OCI-M2 (cell line): ENCODE data around the gene ECI2.
"Not testable (repeated sequence)": the region's sequence is repeated elsewhere in the genome, so short reads cannot be mapped to it uniquely, and the experiment has no call there.

Experiments
- DNase-seq: peaks from one replicate; lab custom pipeline; 2025; ENCODE audit not compliant: unreplicated experiment; lab: John Stamatoyannopoulos, UW

Gene ECI2

DNA sequence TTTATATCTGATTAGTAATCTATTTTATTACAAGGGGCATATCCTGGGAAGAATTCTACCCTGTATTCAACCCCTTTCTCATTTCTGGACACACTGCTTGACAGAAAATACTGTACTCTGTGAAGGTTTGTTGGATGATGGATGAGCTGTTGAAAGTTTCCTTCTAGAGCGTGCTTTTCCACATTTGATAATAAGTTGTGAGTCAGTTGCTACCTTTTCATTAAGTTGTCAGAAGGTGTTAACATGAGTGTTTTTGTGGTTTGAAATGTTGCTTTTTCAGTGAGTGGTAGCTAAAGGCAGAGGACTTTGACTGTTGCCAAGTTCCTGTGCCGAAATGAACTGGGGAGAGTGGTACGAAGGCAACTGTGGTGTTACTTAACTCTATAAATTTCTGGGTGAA lies 3.9 kb upstream of the ECI2 start:
- DNase-seq: no peak

DNA sequence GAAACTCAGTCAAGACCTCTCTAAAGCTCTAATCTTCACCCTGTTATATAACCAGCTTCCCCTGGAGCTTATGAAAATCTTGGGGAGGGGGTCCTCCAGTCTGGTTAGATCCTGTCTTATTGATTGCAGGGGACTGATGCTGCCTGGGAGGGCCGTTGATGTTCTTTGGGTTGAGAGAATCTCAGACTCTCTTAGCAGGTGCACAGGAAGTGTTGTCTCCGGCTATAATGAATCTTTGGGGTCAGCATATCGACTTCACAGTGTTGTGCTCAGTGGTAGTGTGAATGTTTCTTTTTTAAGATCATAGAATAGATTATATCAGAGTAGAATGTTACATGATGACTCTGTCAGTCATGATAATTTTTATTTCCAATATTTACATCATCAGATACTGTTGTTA lies 2.8 kb upstream of the ECI2 start:
- no peak for DNase-seq

DNA sequence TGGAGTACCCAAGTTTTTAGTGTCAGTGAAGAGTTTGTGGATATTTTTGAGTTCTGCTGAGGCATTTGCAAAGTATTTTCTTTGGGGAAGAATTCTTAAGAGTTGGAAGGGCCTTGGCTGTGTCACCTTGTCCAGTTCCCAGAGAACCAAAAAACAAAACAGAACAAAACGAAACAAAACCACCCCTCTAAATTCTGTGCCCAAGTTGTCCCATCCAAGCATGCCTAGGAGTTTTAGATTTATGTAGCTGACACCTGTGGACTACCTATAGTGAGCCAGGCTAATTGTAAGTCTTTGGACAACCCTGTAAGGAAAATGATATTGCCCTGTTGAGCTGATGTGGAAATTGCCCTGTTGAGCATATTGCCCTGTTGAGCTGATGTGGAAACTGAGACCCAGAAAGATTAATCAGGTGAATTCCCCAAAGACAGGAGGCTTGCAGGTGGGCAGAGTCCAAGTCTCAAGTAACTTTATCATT lies 1.0 kb upstream of the ECI2 start:
- no peak for DNase-seq

DNA sequence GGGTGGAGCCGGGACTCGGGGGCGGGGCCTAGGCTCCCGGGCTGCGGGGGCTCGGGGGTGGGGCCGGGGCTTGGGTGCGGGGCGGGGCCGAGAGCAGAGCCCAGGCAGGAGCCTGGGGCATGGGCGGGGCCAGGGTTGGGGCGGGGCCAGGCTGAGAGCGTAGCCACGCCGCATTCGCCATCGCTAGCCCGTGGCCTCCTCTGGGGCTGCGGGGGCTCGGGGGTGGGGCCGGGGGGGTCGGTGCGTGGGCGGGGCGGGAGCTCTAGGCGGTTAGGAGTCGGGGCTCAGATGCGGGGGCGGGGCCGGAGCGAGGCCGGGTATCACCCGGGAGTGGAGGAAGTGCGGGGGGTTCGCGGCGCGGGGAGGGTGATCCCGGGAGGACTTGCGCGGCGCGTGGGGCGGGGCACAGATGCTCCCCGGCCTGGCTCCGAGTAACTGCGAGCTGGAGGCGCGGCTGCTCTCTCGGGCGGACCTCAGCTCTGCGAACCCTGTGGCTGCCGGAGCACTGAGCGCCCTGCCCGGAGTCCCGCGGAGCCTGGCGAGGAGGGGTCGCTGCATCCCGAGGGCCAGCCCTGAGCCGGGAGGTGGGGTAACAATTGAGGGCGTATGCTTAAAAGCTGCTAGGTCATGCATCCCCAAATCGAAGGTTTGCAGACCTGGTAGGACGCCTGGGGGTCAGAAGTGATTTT lies 434 bp upstream of the ECI2 start:
- DNase-seq: peak; percentile 90

DNA sequence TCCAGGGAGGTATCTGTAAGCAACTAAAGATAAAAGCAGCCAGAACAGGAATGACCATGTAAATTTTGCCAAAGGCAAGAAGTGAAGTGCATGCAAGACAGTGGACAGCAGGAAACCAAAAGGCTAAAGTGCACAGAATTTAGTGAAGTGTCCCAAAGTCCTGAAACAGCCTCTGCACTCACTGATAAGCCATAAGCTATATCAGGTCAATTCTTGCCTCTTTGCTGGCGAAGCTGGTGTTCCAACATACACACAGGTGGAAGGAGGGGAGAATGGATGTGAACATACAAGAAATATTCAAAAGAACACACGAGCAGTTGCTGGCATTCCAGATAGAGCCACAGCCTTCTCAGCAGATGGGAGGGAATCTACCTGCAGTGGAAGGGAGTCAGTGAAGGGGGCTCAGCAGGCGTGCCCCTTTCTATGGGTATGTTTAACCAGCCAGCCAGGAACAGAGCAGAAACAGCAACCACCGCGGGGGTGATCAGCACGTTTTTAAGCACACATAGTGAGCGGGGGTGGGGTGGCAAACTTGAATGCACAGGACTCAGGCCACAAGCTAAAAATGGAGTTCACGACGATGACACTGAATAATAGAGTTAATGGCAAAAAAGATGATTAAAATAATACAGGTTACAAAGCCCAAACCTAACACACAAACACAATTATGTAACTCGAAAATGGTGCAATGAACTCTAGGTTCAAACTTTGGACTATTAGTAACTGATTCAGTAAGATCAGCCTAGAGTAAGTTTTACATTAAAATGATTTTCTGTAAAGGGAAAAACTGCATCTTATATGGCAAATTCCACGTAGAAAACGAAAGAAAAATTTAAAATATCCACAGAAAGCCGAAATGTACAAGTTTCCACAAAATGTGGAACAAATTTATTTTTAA lies 1.2 kb downstream of the ECI2 start:
- no peak for DNase-seq

DNA sequence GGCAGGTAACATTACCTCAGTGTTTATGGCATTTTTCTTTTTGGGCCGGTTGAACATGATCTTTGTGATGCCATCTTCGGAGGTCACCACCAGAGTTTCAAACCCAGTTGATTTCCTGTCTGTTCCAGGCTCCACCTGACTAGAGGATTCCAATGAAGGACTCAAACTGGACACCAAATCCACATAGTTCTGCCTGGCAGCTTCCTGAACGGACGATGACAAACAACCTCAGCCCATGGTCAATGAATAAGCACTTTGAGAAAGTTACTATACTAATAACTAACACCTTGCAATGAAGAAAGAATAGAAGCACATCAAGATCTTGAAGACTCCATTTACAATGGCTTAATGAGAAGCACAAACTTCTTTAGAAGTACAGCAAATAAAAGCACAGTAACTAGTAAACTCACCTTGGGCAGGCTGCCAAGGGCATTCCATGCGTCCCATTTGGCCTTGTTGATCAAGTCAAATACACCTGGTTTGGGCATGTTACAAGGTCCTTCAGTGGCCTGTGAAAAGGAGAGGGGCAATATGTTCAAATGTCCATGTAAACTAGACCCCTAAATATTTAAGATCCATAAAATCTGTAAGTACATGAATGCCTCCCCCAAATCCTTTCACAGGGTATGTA lies 4.9 kb downstream of the ECI2 start:
- DNase-seq: no peak

DNA sequence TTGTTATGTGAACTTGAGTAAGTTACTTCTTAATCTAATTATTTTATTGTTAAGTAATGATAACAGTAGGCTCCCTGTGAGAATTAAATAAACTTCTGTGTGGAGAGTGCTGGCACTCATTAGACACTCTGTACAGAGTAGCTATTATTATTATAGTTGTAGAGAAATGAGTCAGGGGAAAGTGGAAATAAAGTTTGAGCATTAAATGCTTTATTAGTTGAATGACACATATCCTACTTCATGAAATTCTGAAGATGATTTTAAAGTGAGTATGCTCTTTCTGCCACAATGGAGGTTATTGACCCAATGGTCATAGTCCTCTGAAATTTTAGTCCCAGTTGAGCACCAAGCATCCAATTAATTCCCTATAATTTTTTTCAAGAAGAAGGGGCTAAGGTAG lies 5.9 kb downstream of the ECI2 start:
- no peak for DNase-seq

DNA sequence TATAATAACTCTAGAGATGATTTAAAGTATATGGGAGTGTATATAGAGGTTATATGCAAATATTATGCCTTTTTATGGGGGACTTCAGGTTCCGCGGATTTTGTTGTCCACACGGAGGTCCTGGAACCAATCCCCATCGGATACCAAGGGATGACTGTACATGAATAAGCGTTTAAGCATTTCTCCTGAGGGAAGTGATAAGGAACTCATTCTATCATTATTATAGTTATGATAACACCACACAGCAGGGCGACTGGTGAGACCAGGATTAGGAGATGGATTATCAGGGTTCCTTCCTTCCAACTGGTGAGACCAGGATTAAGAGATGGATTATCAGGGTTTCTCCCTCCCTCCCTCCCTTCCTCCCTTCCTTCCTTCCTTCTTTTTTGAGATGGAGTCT lies 6.6 kb downstream of the ECI2 start:
- no peak for DNase-seq

DNA sequence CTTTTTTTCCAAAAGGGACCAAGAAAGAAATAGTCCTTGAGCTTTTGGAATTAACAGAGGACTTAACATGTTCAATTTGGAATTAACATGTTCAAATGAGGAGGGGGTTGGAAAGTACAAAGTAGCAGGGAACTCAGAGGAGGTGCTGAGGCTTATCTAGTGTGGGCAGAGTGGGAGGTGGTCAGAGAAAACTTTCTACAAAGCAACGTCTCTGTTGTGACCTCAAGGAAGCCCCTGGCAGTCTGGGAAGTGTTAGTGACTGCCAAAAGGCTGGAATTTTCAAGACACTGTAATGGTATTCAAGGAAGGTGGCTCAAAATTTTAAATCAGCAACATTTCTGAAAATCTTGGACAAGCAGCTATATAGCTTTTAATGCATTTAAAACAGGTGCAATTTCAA lies 7.3 kb downstream of the ECI2 start:
- DNase-seq: no peak

DNA sequence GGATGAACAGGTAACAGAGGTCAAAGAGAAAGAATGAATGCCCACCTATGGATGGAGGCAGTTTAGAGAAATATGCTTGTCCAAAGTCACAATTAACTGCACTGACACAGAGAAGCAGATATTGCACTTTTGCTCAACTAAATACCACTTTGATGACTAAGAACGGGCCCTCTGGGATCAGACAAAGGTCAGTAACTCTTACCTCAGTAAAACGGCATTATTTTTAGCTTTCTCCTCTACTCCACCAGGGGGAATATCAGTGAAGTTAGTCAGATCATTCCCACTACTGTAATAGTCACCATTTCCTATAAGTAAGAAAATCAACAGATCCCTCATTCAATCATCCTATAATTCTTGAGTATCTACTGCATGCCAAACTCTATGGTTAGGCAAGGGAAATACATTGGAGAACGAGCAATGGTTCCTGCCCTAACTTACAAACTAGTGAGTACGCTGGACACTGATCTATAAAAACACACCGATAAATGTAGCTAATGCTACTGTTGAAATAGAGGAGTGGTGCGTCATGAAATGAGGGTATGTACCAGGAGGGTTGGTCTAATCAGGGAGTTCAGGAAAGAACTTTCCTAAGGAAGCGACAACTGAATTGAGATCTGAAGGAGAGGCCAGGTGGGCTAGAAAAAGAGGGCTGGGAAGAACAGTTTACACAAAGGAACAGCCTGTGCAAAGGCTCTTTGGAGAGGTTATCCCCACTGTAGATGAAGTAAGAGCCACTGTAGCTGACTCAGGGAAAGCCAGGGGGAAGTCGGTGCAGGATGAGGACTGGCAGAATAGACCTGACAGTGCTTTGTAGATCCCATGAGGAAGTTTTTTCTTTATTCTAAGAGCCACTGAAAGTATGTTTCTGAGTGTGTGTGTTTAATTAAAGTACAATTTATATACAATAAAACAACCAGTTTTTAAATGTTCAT lies 9.2 kb downstream of the ECI2 start:
- no peak for DNase-seq

DNA sequence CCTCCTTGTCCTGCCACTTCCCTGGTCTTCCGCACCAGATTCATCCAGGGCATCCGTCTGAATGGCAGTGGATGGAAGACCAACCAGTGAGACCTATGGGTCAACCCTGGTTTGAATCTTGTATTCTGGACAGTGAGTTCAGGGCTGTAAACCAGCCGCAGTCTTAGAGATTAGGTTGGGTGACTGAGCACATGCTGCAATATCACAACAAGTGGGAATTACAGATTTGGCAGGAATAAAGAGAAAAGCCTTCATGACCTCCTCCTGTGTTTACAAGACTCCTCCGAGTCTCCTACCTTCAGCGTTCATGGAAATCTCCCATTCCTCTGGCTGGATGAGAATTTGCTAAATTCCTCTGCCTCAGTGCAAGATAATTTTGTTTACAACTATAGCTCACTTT lies 9.9 kb downstream of the ECI2 start:
- no peak for DNase-seq

DNA sequence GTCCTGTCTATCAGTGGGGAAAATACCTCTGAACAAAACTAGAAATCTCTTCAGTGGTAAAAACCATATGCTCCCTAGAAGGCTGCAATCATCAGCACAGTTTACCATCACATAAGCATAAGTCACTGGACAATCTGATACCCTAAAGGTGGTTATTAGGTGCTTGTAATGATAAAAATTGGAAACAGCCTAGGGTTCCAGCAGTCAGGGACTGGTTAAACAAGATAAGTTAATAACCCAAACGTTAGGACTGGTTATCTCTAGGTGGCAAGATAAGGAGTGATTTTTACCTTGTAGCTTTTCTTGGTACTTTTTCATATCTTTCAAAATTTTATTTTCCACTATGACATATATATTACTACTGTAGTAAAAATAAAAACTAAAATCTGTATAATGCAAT lies 11.0 kb downstream of the ECI2 start:
- no peak for DNase-seq

DNA sequence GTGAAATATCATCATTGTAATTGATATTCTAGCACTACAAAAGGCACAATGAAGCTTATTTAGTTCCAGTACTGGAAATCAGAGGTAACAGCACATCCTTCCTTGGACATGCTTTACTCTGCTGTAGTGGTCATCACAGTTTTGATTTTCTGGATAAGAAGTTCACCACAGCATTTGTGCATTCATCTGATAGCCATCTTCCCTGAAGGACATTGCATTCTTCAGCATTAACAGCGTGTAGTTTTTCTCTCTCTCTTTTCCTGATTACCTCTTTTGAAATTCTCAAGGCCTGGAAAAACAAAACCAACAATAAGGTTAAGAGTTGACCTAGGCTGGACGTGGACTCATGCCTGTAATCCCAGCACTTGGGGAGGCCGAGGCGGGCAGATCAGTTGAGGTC lies 19.6 kb downstream of the ECI2 start:
- no peak for DNase-seq

DNA sequence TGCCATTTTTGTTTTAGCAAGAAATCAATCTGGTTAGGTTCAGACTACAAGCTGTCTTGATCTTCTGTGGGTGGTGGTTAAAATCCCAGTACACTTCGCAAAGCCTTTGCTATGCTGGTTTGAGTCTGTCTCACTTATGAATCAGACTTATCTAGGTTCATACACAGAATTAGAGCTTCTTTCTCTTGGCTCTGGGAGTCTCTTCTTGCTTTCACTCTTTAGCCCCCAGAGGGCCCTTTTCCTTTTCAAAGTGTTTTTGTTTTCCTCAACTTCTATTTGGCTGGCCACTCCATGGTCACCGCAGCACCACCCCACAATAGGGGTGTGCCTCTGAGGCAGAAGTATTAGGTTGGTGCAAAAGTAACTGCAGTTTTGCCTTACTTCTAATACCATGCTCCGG lies 21.3 kb downstream of the ECI2 start:
- no peak for DNase-seq

DNA sequence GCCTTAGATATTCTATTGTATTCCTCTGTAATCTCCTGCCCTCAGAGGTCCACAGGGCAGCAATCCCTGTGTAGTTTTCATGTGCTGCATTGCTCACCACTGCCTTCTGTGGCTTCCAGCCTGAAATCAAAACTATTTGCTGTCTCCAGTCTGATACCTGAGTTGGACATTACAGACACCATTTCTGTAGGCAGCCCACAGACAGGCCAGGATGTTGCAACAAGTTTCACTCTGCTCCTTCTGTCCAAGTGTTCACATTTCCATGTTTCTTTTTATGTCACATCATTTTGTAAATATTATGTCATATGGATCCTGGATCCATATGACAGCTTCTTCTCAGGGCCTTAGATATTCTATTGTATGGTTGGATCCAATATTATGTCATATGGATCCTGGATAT lies 21.7 kb downstream of the ECI2 start:
- no peak for DNase-seq

DNA sequence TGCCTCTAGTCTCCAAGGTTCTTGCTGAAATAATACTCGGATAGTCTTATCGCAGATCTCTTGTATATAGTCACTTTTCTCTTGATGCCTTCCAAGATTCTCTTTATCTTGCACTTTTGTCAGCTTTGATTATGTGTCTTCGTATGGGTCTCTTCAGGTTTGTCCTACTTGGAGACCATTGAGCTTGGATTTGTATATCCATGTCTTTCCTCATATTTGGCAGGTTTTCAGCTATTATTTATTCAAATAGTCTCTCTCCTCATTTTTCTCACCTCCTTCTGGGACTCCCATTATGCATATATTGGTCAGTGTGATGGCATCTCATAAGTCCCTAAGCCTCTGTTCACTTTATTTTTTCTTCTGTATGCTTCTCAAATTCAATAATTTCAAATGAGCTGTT lies 23.0 kb downstream of the ECI2 start:
- DNase-seq: no peak

DNA sequence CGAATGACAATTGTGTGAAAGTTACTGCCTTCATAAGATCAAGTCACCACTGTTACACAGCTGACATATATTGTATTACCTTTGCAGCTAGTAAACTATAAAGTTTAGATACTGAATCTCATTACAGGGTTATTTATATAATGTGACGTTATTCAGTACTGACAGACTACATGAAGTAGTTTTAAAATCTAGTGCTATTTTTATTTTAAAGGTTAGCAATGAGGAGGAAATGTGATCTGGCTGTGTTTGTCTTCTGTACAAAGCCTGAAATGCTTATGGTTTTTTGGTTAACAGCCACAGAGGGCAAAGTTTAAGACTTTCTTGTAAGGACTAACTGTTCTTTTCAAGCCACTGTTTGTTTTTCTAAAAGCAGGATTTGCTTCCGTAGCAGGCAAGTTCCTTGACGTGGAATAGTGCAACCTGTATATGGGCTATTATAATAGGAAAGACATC lies 26.0 kb downstream of the ECI2 start:
- not testable (repeated sequence) for DNase-seq

DNA sequence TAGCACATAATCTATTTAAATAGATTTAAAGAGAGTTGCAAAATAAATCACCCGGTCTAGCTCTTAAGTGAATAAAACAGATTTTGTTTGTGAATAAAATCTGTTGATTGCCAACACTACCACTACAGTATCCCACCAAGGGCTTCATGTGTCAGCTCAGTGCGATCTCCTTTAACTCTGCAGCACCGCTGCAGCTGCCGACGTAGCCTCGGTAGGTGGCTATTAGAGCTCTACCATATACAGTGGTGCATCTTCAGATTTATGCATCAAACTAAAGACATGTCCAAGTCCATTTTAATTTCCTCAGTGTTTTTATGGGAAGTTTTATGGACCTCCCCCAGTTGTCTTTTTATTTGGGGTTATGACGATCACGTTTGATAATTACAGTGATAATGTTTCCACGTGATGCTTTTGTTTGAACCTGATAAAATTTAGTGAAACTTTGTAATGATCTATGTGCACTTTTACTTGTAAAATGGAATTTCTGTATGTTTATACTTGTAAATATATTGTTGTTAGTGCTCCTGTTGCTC lies 26.7 kb downstream of the ECI2 start:
- no peak for DNase-seq

DNA sequence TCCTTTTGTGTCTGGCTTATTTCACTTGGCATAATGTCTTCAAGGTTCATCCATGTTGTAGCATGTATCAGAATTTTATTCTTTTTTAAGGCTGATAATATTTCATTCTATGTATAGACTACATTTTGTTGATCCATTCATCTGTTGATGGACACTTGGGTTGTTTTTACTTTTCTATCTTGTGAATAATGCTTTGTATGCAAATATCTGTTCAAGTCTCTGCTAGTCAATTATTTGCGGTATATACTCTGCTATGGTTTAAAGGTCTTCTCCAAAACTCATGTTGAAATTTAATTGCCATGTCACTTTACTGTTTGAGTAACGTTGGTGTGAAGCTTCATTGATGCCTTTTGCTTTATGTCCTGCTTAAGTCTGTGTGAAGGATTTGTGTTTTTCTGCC lies 27.5 kb downstream of the ECI2 start:
- no peak for DNase-seq

DNA sequence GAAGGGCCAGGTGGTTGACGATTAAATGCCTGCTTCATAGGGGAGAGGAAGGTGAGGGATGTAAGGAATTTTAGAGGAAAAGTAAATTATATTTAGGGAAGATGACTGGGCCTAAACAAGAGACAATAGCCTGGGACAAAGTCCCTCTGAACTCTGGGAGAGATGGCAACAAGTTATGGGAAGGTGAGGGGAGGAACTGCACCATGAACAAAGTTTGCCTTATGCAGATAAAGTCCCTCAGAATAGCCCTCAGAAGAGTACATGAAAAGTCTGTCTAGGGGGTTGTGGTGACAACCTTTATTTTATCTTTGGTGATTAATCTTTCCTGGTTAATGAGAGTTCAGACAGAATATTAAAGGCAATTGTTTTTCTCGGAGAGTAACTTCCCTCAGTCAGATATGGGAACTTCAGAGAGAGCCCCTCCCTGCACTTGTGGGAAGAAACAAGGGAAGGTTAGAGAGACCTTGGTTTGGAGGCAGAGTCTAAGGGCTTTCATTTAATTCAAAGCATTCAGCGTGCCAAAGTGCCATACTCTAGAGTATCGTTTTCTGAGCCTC lies 29.3 kb downstream of the ECI2 start:
- DNase-seq: no peak
